GM21515 (cell line): ENCODE results near the gene GRID2.

Source experiments
- ATAC-seq: cut with Tn5 transposase; IDR thresholded peaks from one replicate; pipeline ENCODE4 v1.9.1; 2021; ENCODE audit not compliant: unreplicated experiment

GRID2 gene

DNA sequence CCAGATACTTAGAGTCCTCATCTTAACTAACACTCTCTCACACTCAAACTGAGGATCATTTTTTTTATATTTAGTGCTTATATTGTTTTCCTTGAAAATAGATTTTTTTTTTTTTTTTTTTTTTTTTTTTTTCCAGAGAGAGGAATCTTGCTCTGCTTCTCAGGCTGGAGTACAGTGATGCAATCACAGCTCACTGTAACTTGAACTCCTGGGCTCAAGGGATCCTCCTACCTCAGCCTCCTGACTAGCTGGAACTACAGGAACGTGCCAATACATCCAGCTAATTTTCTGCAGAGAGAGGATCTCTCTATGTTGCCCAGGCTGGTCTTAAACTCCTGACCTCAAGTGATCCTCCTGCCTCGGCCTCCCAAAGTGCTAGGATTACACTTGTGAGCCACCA lies 874.5 kb downstream of the GRID2 start:
- ATAC-seq, result no peak

DNA sequence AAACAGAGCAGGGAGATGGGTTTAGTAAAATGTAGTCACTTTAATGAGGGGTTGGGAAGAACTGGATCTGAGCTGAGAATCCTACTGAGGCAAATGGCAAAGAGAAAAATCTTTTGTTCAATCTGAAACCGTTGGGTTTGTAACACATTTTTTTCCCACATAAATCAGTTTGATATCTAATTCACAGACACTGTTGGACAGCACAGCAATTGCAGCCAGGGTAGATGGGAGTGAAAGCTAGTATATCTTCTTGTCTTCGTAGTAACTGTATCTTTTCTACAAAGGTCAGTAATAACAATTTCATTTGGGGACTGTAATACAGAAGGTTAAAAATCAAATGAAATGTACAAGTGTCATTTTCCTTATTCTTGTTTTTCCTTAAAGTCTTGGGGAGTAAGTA lies 875.3 kb downstream of the GRID2 start:
- ATAC-seq, result no peak

DNA sequence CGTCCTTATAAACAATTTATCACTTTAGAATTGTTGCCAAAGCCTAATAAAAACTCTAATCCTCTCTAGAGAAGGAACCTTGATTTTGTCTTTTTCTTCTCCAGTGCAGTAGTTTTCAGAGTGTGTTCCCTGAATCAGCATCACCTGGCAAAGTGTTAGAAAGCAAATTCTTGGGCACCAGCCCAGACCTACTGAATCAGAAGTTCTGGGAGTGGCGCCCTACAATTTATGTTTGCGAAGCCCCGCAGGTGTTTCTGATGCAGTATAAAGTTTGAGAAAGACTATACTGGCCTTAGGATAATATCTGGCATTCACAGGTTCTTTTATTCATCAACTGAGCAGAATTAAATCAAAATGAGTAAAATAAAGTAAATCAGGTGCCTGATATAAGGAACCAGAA lies 879.0 kb downstream of the GRID2 start:
- no peak for ATAC-seq

DNA sequence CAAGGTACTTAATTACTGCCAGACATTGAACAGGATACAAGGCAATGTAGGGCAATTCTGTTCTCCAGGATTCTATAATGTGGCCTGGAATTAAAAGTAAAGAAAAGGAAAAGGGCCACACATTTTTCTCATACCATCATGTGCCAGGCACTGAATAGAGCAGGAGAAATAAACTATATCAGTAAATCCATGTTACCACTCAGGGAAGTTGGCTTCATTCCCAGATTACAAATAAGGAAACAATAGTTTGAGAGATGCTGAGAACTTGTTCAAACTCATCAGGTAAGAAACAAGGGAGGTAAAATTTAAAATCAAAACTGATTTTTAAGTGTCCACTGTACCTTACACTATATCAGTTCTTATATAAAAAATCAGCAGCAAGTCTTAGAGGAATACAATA lies 879.8 kb downstream of the GRID2 start:
- no peak for ATAC-seq

DNA sequence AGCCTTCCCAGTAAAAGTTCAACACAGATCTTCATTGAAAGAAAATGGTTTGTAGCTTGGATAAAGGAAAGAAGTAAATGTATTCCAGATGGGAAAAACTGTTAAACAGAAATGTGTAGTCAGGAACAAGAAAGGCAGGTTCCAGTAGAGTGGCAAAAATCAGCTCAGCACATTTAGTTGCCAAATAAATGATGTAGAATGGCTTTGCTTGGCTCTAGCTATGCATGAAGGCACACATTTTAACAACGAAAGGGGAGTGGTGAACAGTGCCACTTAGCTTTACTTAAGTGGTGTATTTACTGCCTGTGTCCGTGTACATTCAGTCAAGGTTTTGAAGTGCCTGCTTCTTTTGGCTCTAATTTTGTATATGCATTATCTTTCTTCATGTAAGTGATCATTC lies 880.3 kb downstream of the GRID2 start:
- no peak for ATAC-seq

DNA sequence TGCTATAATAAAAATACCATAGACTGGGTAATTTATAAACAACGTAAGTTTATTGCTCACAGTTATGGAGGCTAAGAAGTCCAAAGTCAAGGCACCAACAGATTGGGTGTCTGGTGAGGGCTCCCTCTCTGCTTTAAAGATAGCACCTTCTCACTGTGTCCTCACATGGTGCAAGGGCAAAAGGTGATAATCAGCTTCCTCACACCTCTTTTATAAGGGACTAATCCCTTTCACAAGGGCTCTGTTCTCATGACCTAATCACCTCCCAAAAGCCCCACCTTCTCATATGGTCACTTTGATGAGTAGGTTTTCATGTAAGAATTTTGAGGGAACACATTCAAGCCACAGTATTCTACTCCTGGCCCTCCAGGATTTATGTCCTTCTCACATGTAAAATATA lies 883.1 kb downstream of the GRID2 start:
- ATAC-seq, result no peak

DNA sequence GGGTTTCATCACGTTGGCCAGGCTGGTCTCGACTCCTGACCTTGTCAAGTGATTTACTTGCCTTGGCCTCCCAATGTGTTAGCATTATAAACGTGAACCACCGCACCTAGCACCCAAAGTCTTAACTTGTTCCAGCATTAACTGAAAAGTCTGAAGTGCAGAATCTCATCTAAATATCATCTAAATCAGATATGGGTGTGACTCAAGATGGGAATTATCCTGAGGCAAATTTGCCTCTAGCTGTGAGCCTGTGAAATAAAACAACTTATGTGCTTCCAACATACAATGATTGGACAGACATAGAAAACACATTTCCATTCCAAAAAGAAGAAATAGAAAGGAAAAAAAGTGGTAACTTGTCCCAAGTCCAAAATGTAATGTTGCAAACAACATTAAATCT lies 883.7 kb downstream of the GRID2 start:
- ATAC-seq, result no peak

DNA sequence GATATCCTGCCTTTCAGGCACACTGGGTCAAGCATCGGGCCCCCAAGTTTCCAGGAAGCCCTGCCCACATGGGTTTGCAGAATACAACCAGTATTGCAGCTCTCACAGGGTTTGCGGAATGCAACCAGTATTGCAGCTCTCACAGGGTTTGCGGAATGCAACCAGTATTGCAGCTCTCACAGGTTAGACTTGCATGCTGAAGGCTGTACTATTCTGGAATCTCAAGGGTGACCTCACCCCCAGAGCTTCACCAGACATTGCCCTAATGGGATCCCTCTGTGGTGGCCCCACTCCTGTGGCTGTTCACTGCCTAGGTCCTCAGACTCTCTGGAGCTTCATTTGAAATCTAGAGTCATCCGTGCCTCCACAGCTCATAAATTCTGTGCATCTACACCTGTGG lies 884.1 kb downstream of the GRID2 start:
- ATAC-seq, result no peak

DNA sequence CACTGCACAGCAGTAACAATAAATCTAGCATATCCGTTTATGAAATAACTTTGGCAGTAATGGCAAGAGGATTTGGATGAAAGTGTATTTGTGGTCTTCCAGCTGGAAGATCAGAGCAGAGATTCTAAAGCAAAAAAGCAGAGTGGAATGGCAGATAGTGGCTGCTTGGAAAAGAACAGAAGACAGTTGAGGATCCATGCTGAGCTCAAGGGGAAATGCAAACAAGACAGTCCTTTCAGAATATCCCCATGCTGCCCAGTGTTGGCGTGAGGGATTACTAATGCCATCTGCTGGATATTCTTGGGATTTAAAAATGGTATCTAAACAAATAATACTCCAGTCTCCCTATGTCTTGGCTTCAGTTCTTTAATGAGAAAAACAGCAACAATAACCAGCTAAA lies 895.7 kb downstream of the GRID2 start:
- no peak for ATAC-seq

DNA sequence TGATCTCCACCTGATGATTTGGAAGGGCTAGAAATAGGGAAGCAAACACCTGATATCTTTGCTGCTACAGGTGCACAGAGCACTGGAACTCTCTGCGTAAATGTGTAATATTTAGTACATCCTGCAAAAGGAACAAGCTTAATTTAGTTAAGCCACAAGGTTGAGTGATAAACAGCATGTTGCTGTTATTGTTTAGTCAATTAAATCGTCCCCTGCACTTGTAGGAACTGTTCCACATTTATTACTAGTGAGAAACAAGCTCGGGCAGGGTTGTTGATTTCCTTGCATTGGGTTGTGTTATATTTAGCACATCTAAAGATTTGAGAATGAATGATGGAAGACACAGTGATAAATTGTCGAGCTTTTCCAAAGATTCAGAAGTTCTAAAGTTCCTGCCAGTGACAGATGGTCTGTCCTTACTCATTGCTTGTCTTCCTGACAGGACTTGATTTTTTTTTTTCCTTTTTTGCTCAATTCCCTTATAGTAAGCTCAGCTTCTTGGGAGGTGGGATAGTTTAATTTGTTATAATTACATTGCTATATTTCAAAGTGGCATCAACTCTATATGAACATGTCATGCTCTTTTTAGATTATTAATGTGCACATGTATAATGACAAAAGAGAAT lies 897.8 kb downstream of the GRID2 start:
- ATAC-seq, result no peak

DNA sequence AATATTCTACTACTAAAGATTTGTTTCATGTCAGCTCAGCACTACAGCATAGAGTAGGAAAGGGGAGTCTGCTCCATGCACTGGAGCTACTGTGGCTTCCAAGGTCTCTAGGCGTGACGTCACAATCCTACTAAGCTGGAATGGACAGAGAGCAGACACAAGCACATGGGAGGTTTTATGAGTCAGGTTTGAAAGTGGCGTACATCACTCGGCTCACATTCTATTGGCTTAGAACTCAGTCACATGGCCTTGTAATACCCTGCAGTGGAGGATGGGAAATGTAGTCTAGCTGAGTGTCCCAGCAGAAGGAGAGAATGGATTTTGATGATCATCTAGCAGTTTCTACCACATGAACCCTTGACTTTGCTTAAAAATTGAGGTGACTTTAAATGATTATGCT lies 899.9 kb downstream of the GRID2 start:
- no peak for ATAC-seq

DNA sequence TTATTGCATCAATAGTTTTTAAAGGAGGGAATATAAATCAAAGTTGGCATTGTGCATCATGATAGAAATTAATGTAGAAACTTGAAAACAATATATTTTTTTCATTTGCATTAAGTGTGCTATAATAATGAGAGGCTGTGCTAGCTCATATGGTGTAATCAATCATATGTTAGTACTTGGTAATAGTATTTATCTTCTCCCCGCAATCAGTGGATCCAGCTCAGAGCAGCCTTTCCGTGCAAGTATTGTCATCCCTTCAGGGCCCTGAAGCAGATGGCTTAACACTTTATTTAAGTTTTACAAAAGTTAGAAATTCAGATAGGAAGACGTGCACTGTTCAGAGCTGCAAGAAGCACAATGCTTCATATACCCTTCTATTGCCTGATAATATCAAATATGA lies 908.5 kb downstream of the GRID2 start:
- no peak for ATAC-seq

DNA sequence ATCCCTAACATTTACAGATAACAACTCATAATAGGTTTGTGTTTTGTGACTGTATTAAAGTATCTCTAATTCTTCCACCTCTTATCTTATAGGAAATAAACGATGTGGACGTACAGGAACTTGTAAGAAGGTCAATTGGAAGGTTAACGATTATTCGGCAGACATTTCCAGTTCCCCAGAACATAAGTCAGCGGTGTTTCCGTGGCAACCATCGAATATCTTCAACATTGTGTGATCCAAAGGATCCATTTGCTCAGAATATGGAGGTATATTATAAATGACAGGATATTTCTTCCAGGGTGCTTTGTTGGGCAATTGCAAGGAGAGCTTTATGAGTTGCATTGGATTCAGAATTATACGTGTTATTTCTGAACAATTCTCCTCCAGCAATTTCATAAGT lies 912.9 kb downstream of the GRID2 start:
- ATAC-seq, result no peak

DNA sequence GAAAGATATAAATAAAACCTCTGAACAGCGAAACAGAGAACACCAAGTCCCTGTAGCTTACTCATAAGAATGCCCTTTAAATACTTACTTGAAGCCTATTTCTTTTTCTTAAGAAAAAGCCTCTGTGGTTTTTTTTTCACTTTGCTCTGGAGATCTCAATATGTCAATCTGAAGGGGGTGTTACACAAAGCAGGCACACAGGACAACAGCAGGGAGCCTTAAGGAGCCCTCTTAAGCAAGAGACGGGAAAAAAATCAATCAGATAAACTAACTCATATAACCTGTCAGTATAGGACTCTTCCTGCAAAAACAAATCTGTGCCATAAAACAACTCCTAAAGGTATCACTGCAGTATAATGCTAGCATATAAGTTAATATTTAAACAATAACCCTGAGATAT lies 913.7 kb downstream of the GRID2 start:
- ATAC-seq, result no peak

DNA sequence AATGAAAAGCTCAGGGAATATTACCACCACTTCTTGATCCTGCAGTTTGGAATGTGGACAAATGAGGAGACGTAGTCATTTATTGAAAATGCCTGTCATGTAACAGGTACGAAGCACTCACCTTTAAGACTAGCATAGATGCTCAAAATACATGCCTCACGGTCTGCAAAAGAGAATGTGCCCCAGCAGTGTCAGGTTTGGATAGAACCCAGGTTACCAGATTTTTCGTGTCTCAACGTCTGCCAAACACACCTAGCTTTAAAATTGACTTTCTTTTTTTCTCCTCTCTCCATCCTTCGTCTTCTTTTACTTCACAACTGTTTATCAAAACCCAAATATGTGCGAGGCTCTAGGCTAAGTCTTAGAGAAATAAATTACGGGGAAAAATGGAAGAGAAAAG lies 918.0 kb downstream of the GRID2 start:
- ATAC-seq, result no peak

DNA sequence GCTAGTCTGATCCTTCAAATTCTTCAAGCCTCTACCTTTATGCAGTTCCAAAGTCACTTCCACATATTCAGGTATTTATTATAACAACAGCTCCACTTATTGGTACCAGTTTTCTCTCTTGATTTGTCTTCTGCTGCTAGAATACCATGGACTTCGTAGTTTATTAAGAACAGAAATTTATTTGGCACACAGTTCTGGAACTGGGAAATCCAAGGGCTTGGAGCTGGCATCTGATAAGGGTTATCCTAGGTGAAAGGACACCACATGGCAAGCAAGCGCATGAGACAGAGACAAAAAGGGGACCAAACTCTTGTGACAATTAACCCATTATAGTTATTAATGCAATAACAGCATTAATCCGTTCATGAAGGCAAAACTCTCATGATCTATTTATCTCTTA lies 924.3 kb downstream of the GRID2 start:
- ATAC-seq, result no peak

DNA sequence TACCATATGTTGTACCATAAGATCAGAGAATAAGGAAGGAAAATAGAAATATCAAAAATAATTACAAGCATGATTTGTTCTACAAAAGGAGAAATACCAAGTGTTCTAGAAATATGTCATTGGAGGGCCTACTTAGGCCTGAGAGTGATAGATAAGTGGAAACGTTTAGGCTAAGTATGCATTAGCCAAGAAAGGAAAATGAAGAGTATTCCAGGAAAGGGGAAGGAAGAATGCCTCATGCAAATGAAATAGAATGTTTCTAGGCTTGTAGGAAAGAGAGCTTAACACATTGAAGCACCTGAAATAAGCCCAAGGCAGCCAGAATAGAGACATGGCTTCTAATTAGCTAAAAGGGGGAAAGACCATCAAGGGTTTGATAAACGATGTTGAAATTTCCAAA lies 929.1 kb downstream of the GRID2 start:
- no peak for ATAC-seq

DNA sequence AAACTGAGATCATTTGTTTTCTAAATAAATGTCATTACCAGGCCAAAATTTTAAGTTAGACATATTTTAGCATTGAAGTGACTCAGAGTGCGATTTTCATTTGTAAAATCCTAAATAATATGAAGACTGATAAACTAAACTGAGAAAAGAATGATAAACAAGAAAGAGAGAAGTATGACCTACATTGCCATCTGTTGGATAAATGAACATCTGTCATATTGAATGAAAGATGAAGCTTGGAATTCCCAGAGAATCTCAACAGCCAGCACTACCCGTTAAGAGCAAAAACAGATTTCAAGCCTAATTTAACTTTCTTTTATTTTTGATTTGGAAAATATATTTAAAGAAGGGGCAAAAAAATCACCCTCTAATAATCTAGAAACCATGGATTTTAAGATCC lies 933.8 kb downstream of the GRID2 start:
- ATAC-seq, result no peak

DNA sequence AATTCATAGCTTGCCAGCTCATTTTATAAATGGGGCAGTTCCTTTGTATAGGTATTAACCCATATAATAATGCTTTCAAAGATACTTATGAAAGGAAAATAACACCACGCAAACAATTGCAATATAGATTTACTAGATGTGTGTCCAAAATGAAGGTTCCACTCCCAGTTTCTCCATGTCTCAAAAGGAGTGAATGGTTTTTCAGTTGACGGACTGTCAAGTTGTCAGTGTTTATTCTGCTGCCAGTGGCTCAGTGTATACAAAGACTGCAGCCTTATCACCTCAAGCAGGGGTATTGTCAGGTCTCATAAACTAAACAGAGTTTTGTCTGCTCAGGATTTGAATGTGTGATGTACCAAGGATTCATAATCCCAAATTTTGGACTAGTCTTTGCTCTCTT lies 939.5 kb downstream of the GRID2 start:
- ATAC-seq, result no peak

DNA sequence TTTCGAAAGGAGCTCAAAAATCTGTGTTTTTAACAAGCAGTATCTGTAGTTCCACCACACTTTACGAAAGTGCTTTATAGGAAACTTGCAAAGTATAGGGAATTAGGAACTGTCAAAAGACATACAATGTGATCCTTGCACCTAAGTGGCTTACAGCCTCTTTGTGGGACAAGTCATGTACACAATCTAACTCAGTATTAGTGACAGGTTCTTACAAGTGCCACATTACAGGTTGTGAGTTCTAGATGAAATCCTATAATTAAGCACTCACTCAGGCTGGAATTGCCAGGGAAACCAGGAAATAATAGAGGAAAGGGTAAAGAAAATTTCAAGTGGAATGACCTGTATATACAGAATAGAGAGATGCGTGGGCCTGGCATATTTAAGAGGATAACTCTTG lies 957.4 kb downstream of the GRID2 start:
- ATAC-seq, result no peak

DNA sequence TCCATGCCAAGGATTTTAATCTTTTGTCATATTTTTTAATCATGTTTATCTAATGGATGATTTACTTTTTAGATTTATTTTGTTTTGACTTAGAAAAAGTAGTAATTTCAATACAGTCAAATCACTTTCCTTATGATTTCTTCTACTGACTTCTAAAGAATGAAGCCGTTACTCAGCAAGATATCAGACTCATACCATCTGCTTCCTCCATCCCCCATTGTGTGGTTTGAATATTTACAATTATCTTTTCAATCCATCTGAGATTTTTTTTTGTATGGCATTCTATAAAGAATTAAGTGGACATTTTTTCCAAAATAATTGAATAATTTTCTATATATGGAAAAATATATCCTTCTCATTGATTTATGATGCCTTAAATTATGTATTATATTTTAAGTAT lies 959.4 kb downstream of the GRID2 start:
- no peak for ATAC-seq

DNA sequence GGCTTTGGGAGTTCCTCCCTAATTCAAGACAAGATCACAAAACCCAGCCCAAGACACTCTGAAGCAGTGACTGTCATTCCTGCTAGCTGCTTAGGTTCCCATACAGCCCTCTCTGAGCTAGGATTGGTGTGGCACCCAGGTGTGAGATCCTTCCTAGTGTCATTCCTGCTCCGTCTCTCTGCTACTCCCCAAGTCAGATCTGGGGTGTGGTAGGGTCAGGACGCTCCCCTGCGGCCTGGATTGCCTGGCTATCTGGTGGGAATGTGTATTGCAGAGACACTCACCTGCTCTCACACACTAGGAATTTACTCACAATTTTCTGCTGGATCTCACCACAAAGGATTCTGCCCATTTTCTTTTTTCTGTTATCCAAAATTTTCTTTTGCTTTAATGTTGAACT lies 964.0 kb downstream of the GRID2 start:
- ATAC-seq, result no peak

DNA sequence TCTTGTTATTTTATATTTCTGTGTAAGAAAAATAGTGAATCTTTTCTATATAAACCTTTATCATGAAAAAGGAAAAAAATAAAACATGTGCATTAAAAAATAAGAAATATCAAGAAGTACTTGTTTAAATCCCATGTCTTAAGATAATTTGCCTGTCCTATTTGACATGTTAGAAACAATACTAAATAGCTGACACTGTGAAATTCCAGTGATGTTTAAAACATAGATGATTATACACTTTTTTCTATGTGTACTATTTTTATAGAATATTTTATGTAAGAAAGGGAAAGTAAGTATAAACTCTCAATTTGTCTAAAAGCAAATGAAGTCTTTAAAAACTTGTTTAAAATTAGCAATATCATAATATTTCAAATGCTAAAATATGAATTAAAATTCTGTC lies 981.6 kb downstream of the GRID2 start:
- no peak for ATAC-seq

DNA sequence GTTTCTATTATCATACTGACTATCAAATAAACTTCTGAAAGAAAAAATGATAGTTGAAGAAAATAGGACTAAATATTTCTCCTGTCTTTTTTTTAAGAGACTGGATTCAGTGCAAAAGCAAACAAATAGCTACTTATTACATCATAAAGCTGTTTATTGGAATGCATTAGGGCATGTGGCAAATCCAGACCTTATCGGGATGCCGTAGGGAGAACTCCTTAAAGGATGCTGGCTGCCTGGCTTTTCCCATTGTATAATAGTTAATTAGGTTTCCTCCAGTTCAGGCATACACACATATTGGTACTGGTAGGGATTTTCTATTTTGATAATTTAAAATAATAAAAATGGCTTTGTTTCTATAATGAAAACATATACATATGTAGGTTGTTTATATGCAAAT lies 985.5 kb downstream of the GRID2 start:
- no peak for ATAC-seq
